Endodermal cell (in vitro differentiated cells): ENCODE data around the gene B4GALNT3. TPM values are rescaled to one million over a fixed set of nuclear protein-coding genes. Genes with fewer than 3 reads are reported as not detected.

ENCODE experiments used
- DNase-seq: peaks from one replicate; pipeline ENCODE4 v3.0.0-alpha.2; 2017
- H3K27ac ChIP-seq: 2 replicates; pipeline ENCODE4 v1.5.1; 2013; ENCODE audit warnings: mild to moderate bottlenecking, low read depth, low read length, moderate library complexity
- H3K27me3 ChIP-seq: 2 replicates; pipeline ENCODE4 v1.6.1; 2013; ENCODE audit warnings: mild to moderate bottlenecking, low read length, moderate library complexity; ENCODE audit not compliant: insufficient read depth, control insufficient read depth, poor library complexity, severe bottlenecking
- H3K36me3 ChIP-seq: 2 replicates; pipeline ENCODE4 v1.7.0; 2013; ENCODE audit warnings: mild to moderate bottlenecking, low read length, moderate library complexity; ENCODE audit not compliant: control insufficient read depth, insufficient read depth
- H3K4me1 ChIP-seq: one replicate; pipeline ENCODE4 v1.7.0; 2013; ENCODE audit warnings: low read length; ENCODE audit not compliant: control insufficient read depth, insufficient read depth
- H3K4me3 ChIP-seq: 2 replicates; pipeline ENCODE4 v1.5.1; 2013; ENCODE audit warnings: mild to moderate bottlenecking, low read length, moderate library complexity
- H3K9ac ChIP-seq: 2 replicates; pipeline ENCODE4 v1.6.1; 2013; ENCODE audit warnings: mild to moderate bottlenecking, low read length, moderate library complexity; ENCODE audit not compliant: poor library complexity, severe bottlenecking; ENCODE audit errors: extremely low read depth
- H3K9me3 ChIP-seq: 2 replicates; pipeline ENCODE4 v1.6.1; 2013; ENCODE audit warnings: mild to moderate bottlenecking, low read length, moderate library complexity; ENCODE audit not compliant: control insufficient read depth
- H3K27ac Mint-ChIP-seq: 2 replicates; pipeline ENCODE4 v1.8.0; 2020; ENCODE audit warnings: mixed read lengths
- H3K27me3 Mint-ChIP-seq: 2 replicates; pipeline ENCODE4 v1.8.0; 2021; ENCODE audit warnings: mild to moderate bottlenecking, mixed read lengths; ENCODE audit not compliant: insufficient read depth
- H3K36me3 Mint-ChIP-seq: 2 replicates; pipeline ENCODE4 v1.8.0; 2020; ENCODE audit warnings: low read depth, mixed read lengths
- H3K4me1 Mint-ChIP-seq: 2 replicates; pipeline ENCODE4 v1.8.0; 2020; ENCODE audit warnings: mixed read lengths
- H3K4me3 Mint-ChIP-seq: 2 replicates; pipeline ENCODE4 v1.8.0; 2020; ENCODE audit warnings: mild to moderate bottlenecking, moderate library complexity, mixed read lengths
- H3K9me3 Mint-ChIP-seq: 2 replicates; pipeline ENCODE4 v1.8.0; 2020; ENCODE audit warnings: mild to moderate bottlenecking, mixed read lengths
- CTCF ChIP-seq: fragments of 200-600 bp; sonication (generic); conservative IDR thresholded peaks from 2 replicates; pipeline ENCODE4 v1.5.0; 2021; ENCODE audit warnings: antibody characterized with exemption, mild to moderate bottlenecking
- WGBS, 2 experiments: methylation state at CpG; one replicate each; pipeline versions ENCODE4 v1.1.5 to v1.1.7; 2013; ENCODE audit warnings: missing lambda C conversion rate in 2 of 2, mixed read lengths in 1 of 2; ENCODE audit not compliant: insufficient coverage in 1 of 2, insufficient read length in 1 of 2; 5-methylcytosine and 5-hydroxymethylcytosine counted together
- total RNA-seq, 2 donors: library from RNA; stranded (reverse); fragmentation: NEBNext Ultra II Directional in 1 of 2; extraction: Animal tissue kit (Norgen Biotek cat#: 25700) in 1 of 2; gene quantifications; 2 replicates in 1 of 2; 3 replicates in 1 of 2; pipeline ENCODE4 v1.2.1, GENCODE V29; 2021

Gene B4GALNT3
- total RNA-seq, 2 donors from 2014 or later = 61.5 to 155 TPM

GRCh38 chr12:470133-470532 is 10.4 kb downstream of the B4GALNT3 start:
- H3K27ac Mint-ChIP-seq = peak overlapping the region; percentile 59
- 73 to 75% methylated on average over 9 to 11 of the region's 11 CpGs for WGBS, 2 experiments
- no peaks in the 10 kb centered on the region for H3K9me3 ChIP-seq

GRCh38 chr12:473198-473597 is 13.5 kb downstream of the B4GALNT3 start:
- peak; percentile 51 for DNase-seq
- H3K27ac ChIP-seq = no peak overlapping the region
- no peaks in the 10 kb centered on the region for H3K9me3 Mint-ChIP-seq
- H3K27me3 ChIP-seq = no peaks in the 10 kb centered on the region
- H3K9me3 ChIP-seq = no peaks in the 10 kb centered on the region
- H3K9ac ChIP-seq = peak overlapping the region; percentile 1
- H3K36me3 Mint-ChIP-seq = peaks cover 30% of the 10 kb centered on the region
- H3K27me3 Mint-ChIP-seq = no peaks in the 10 kb centered on the region
- no peak for TF ChIP-seq CTCF
- H3K4me1 ChIP-seq = peaks cover 8% of the 10 kb centered on the region
- H3K4me3 ChIP-seq = no peak overlapping the region
- no peak overlapping the region for H3K4me3 Mint-ChIP-seq
- H3K36me3 ChIP-seq = peaks cover 8% of the 10 kb centered on the region
- WGBS, 2 experiments = 96 to 100% methylated on average over 3 to 4 of the region's 5 CpGs
- H3K27ac Mint-ChIP-seq = peak overlapping the region; percentile 92
- H3K4me1 Mint-ChIP-seq = peaks cover 53% of the 10 kb centered on the region

More at GRCh38 chr12:470133-470532, 10.4 kb downstream of the B4GALNT3 start:
- Histone ChIP-seq H3K4me1 (peaks cover 8% of the 10 kb centered on the region), H3K27me3 (no peaks in the 10 kb centered on the region), H3K4me3 (no peak overlapping the region), H3K36me3 (peaks cover 12% of the 10 kb centered on the region), H3K9ac (no peak overlapping the region), H3K27ac (no peak overlapping the region)
- TF ChIP-seq CTCF = no peak
- no peaks in the 10 kb centered on the region for H3K27me3 Mint-ChIP-seq
- peaks cover 30% of the 10 kb centered on the region for H3K36me3 Mint-ChIP-seq
- DNase-seq = peak; percentile 58
- no peak overlapping the region for H3K4me3 Mint-ChIP-seq
- peaks cover 42% of the 10 kb centered on the region for H3K4me1 Mint-ChIP-seq
- H3K9me3 Mint-ChIP-seq = no peaks in the 10 kb centered on the region

- Mint-ChIP-seq H3K4me1 (peaks cover 49% of the 10 kb centered on the region), H3K4me3 (no peak overlapping the region), H3K9me3 (no peaks in the 10 kb centered on the region), H3K27me3 (no peaks in the 10 kb centered on the region), H3K36me3 (peaks cover 34% of the 10 kb centered on the region), H3K27ac (peak overlapping the region; percentile 92)
- peak overlapping the region; percentile 53 for H3K9ac ChIP-seq
- peaks cover 4% of the 10 kb centered on the region for H3K4me1 ChIP-seq
- no peak for TF ChIP-seq CTCF
- H3K27ac ChIP-seq = no peak overlapping the region
- H3K27me3 ChIP-seq = no peaks in the 10 kb centered on the region
- H3K9me3 ChIP-seq = no peaks in the 10 kb centered on the region
- no peak overlapping the region for H3K4me3 ChIP-seq
- DNase-seq = peak; percentile 74
- H3K36me3 ChIP-seq = peaks cover 8% of the 10 kb centered on the region
- WGBS, 2 experiments = 75 to 89% methylated on average over 6 to 9 of the region's 9 CpGs
Observed at GRCh38 chr12:473863-474577, 14.3 kb downstream of the B4GALNT3 start.
